DOHH2 (cell line): ENCODE results near the gene TFF2.

Experiments
- H3F3A ChIP-seq: fragments of 200-600 bp; sonication (generic), shearing (Covaris generic); 2 replicates; pipeline ENCODE4 v1.6.0; 2016; ENCODE audit warnings: antibody characterized with exemption, mild to moderate bottlenecking; ENCODE audit not compliant: control insufficient read depth, insufficient read depth
- H3K27ac ChIP-seq: fragments of 200-600 bp; sonication (generic); 2 replicates; pipeline ENCODE4 v1.5.1; 2014; ENCODE audit warnings: low read depth, mild to moderate bottlenecking, low read length, moderate library complexity
- H3K27me3 ChIP-seq: fragments of 200-600 bp; sonication (generic); 2 replicates; pipeline ENCODE4 v1.6.1; 2014; ENCODE audit warnings: mild to moderate bottlenecking, low read length, mixed read lengths; ENCODE audit not compliant: control insufficient read depth
- H3K36me3 ChIP-seq: fragments of 200-600 bp; sonication (generic); 2 replicates; pipeline ENCODE4 v1.6.1; 2014; ENCODE audit warnings: mild to moderate bottlenecking, low read length, moderate library complexity, mixed read lengths; ENCODE audit not compliant: control insufficient read depth
- H3K4me1 ChIP-seq: fragments of 200-600 bp; sonication (generic); 2 replicates; pipeline ENCODE4 v1.6.1; 2014; ENCODE audit warnings: mild to moderate bottlenecking, low read length, mixed read lengths; ENCODE audit not compliant: control insufficient read depth
- H3K4me2 ChIP-seq: fragments of 200-600 bp; sonication (generic); 2 replicates; pipeline ENCODE4 v1.6.0; 2014; ENCODE audit warnings: mild to moderate bottlenecking, low read length, moderate library complexity
- H3K4me3 ChIP-seq: fragments of 200-600 bp; sonication (generic); 2 replicates; pipeline ENCODE4 v1.5.1; 2014; ENCODE audit warnings: mild to moderate bottlenecking, low read length, mixed read lengths
- H3K79me2 ChIP-seq: fragments of 200-600 bp; sonication (generic); 2 replicates; pipeline ENCODE4 v1.6.1; 2014; ENCODE audit warnings: mild to moderate bottlenecking, low read length, mixed read lengths; ENCODE audit not compliant: control insufficient read depth
- H3K9me2 ChIP-seq: fragments of 200-600 bp; sonication (generic); replicated peaks from 2 replicates; pipeline ENCODE4 v1.6.1; 2014; ENCODE audit warnings: mild to moderate bottlenecking, low read length, mixed read lengths; ENCODE audit not compliant: control insufficient read depth
- H3K9me3 ChIP-seq: fragments of 200-600 bp; sonication (generic); 2 replicates; pipeline ENCODE4 v1.6.1; 2014; ENCODE audit warnings: antibody characterized with exemption, low read length, mixed read lengths; ENCODE audit not compliant: control insufficient read depth, insufficient read depth
- H4K20me1 ChIP-seq: fragments of 200-600 bp; sonication (generic); 2 replicates; pipeline ENCODE4 v1.6.0; 2014; ENCODE audit warnings: low read depth, mild to moderate bottlenecking, antibody characterized with exemption, low read length, moderate library complexity; ENCODE audit not compliant: control insufficient read depth, insufficient read depth
- CTCF ChIP-seq: fragments of 200-600 bp; sonication (generic); IDR thresholded peaks from one replicate; pipeline ENCODE4 v1.5.1; 2014; ENCODE audit warnings: antibody characterized with exemption, mild to moderate bottlenecking, low read depth, low read length; ENCODE audit not compliant: poor library complexity, severe bottlenecking
- EZH2phosphoT487 ChIP-seq: fragments of 200-600 bp; sonication (generic); IDR thresholded peaks from 2 replicates; pipeline ENCODE4 v1.6.1; 2017; ENCODE audit warnings: borderline replicate concordance, mild to moderate bottlenecking, antibody characterized with exemption, low read length, moderate library complexity, mixed read lengths

The TFF2 gene

GRCh38 chr21:42308914-42309752 is 41.7 kb downstream of the TFF2 start:
- Histone ChIP-seq H3K9me3 (no peaks in the 10 kb centered on the region), H3K36me3 (no peaks in the 10 kb centered on the region), H3K4me1 (no peaks in the 10 kb centered on the region), H3K79me2 (no peaks in the 10 kb centered on the region), H3K9me2 (no peaks in the 10 kb centered on the region), H3K4me2 (no peak overlapping the region), H4K20me1 (no peaks in the 10 kb centered on the region), H3K27ac (no peak overlapping the region), H3K27me3 (peaks cover 13% of the 10 kb centered on the region), H3K4me3 (no peak overlapping the region), H3F3A (no peaks in the 10 kb centered on the region)
- no peak for TF ChIP-seq EZH2phosphoT487
- TF ChIP-seq CTCF = no peak

- Histone ChIP-seq H3K4me1 (no peaks in the 10 kb centered on the region), H3K4me2 (no peak overlapping the region), H4K20me1 (no peaks in the 10 kb centered on the region), H3F3A (no peaks in the 10 kb centered on the region), H3K79me2 (no peaks in the 10 kb centered on the region), H3K4me3 (no peak overlapping the region), H3K36me3 (no peaks in the 10 kb centered on the region), H3K9me3 (no peaks in the 10 kb centered on the region), H3K9me2 (no peaks in the 10 kb centered on the region), H3K27me3 (peaks cover 13% of the 10 kb centered on the region), H3K27ac (no peak overlapping the region)
- TF ChIP-seq EZH2phosphoT487 (no peak), CTCF (no peak)
Observed at GRCh38 chr21:42308161-42308913, 42.5 kb downstream of the TFF2 start.

GRCh38 chr21:42307106-42307505 is 43.7 kb downstream of the TFF2 start:
- Histone ChIP-seq H3K27ac (no peak overlapping the region), H3K36me3 (no peaks in the 10 kb centered on the region), H3F3A (no peaks in the 10 kb centered on the region), H3K9me3 (no peaks in the 10 kb centered on the region), H4K20me1 (no peaks in the 10 kb centered on the region), H3K4me2 (no peak overlapping the region), H3K9me2 (no peaks in the 10 kb centered on the region), H3K4me1 (no peaks in the 10 kb centered on the region), H3K4me3 (no peak overlapping the region), H3K27me3 (peaks cover 13% of the 10 kb centered on the region), H3K79me2 (no peaks in the 10 kb centered on the region)
- TF ChIP-seq EZH2phosphoT487 = no peak
